ENCODE measurements around the gene ADAMTS18. TPM values are rescaled to one million over a fixed set of nuclear protein-coding genes. Genes with fewer than 3 reads are reported as not detected.

ADAMTS18 gene
- total and polyA plus RNA-seq, 2 donors (not counting 1 experiment from before 2014, with no cell fraction given): not detected

DNA sequence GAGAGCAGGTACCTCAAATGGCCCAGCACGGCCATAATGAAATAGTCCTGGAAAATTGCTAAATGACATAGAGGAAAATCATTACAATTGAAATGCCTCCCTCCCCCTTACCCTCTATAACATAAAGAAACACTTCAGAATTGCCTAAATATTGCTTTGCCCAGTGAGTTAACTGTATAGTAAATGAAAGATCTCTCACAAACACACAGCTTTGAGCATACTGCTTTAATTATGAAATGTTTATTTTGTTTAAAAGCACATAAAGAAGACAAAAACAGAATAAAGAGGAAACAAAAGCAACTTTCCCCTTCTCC lies 9.3 kb upstream of the ADAMTS18 start:
- no peak for DNase-seq (ENCODE audit: low read depth in 2 of 2)
- Histone ChIP-seq H3K9me3 (ENCODE audit: control insufficient read depth, insufficient read depth, low read depth, low read length) (no peaks in the 10 kb centered on the region), H4K20me1 (ENCODE audit: control insufficient read depth, extremely low read depth, insufficient read depth, low read length) (no peaks in the 10 kb centered on the region), H3K4me1 (ENCODE audit: control insufficient read depth, extremely low read depth, insufficient read depth, low read length) (no peaks in the 10 kb centered on the region), H3K4me2 (ENCODE audit: extremely low read depth, insufficient read depth, low read length) (no peak overlapping the region), H3K79me2 (ENCODE audit: control insufficient read depth, insufficient read depth, low read length) (no peaks in the 10 kb centered on the region), H3K9ac (ENCODE audit: insufficient read depth, low read length) (no peak overlapping the region), H3K27me3 (ENCODE audit: control insufficient read depth, insufficient read depth, low read length) (no peaks in the 10 kb centered on the region), H3K36me3 (ENCODE audit: control insufficient read depth, insufficient read depth, low read length) (no peaks in the 10 kb centered on the region), H3K27ac (ENCODE audit: insufficient read depth, low read length) (no peak overlapping the region), H3K4me3 (replicated peaks in 1 of 4; ENCODE audit: control extremely low read depth in 1 of 4, insufficient read depth in 1 of 4, low read depth in 3 of 4, low read length in 4 of 4) (no peak overlapping the region), H2AFZ (ENCODE audit: low read length) (no peak overlapping the region)
- TF ChIP-seq EZH2 (IDR thresholded peaks at IDR 0.05; ENCODE audit: low read length, missing control alignments): no peak
- TF ChIP-seq, protein P1, sequence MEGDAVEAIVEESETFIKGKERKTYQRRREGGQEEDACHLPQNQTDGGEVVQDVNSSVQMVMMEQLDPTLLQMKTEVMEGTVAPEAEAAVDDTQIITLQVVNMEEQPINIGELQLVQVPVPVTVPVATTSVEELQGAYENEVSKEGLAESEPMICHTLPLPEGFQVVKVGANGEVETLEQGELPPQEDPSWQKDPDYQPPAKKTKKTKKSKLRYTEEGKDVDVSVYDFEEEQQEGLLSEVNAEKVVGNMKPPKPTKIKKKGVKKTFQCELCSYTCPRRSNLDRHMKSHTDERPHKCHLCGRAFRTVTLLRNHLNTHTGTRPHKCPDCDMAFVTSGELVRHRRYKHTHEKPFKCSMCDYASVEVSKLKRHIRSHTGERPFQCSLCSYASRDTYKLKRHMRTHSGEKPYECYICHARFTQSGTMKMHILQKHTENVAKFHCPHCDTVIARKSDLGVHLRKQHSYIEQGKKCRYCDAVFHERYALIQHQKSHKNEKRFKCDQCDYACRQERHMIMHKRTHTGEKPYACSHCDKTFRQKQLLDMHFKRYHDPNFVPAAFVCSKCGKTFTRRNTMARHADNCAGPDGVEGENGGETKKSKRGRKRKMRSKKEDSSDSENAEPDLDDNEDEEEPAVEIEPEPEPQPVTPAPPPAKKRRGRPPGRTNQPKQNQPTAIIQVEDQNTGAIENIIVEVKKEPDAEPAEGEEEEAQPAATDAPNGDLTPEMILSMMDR (conservative IDR thresholded peaks at IDR 0.05 in 1 of 2, IDR thresholded peaks at IDR 0.05 in 1 of 2; ENCODE audit: low read depth in 1 of 2, low read length in 2 of 2): no peak

DNA sequence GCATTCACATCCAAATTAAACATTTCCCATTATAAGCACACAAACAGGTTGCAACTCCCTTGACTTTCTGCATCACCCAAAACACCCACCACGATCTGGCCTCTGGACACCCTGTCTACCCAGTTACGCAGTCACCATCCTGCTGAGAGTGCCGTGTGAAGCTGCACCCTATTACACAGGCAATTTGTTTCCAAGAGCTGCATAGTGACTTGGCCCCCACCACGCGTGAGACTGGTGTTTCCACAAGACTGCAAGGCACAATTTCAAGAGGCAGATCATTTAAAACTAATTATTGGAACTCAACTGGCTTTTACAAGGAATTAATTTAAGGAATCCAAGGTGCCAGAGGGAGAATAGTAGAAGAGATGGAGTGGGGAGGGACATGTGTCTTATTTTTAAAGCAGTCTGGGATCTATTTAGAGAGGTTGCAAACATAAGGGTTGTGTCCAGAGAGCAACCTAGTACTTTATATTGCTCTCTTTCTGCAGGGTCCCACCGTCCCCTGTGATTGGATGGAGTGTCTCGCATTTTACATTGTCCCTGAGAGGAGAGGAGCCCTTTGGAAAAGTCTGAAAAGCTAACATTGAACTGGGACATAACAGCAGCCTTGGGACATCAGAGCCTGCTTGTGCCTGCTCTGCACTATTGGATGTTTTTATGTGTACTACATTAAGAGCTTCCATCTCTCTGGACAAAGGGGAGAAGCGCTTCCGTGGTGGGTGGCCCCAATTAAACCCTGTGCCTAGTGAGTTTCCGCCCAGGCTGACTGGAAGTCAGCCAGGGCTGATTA lies 8.7 kb upstream of the ADAMTS18 start:
- Histone ChIP-seq H3K4me3 (replicated peaks in 1 of 4; ENCODE audit: control extremely low read depth in 1 of 4, insufficient read depth in 1 of 4, low read depth in 3 of 4, low read length in 4 of 4) (no peak overlapping the region), H3K79me2 (ENCODE audit: control insufficient read depth, insufficient read depth, low read length) (no peaks in the 10 kb centered on the region), H3K27me3 (ENCODE audit: control insufficient read depth, insufficient read depth, low read length) (no peaks in the 10 kb centered on the region), H3K4me2 (ENCODE audit: extremely low read depth, insufficient read depth, low read length) (no peak overlapping the region), H3K9ac (ENCODE audit: insufficient read depth, low read length) (no peak overlapping the region), H2AFZ (ENCODE audit: low read length) (no peak overlapping the region), H3K36me3 (ENCODE audit: control insufficient read depth, insufficient read depth, low read length) (no peaks in the 10 kb centered on the region), H3K9me3 (ENCODE audit: control insufficient read depth, insufficient read depth, low read depth, low read length) (no peaks in the 10 kb centered on the region), H3K4me1 (ENCODE audit: control insufficient read depth, extremely low read depth, insufficient read depth, low read length) (no peaks in the 10 kb centered on the region), H3K27ac (ENCODE audit: insufficient read depth, low read length) (no peak overlapping the region), H4K20me1 (ENCODE audit: control insufficient read depth, extremely low read depth, insufficient read depth, low read length) (no peaks in the 10 kb centered on the region)
- no peak for TF ChIP-seq EZH2 (IDR thresholded peaks at IDR 0.05; ENCODE audit: low read length, missing control alignments)
- TF ChIP-seq, protein P1 (conservative IDR thresholded peaks at IDR 0.05 in 1 of 2, IDR thresholded peaks at IDR 0.05 in 1 of 2; ENCODE audit: low read depth in 1 of 2, low read length in 2 of 2): no peak
- DNase-seq (ENCODE audit: low read depth in 2 of 2): no peak

DNA sequence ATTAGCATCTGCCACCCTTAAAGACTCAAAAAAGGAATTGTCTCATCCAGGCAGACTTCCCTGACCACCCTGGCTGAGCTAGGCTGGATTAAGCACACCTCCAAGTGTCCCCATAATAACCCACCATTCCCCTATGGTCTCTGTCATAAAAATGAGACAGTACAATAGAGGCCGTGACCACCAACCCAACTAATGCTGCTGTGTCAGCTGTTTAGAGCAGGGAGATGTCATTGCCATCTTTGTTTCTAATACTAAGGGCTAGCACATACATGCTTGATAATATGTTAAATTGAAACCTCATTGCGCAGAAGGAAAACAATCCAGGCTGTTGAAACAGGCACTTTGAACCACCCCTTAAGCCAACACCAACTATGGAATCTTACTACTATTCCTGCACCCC lies 7.2 kb upstream of the ADAMTS18 start:
- Histone ChIP-seq H3K27me3 (ENCODE audit: control insufficient read depth, insufficient read depth, low read length) (no peaks in the 10 kb centered on the region), H3K27ac (ENCODE audit: insufficient read depth, low read length) (no peak overlapping the region), H3K36me3 (ENCODE audit: control insufficient read depth, insufficient read depth, low read length) (no peaks in the 10 kb centered on the region)

More for the DNA sequence above, 7.2 kb upstream of the ADAMTS18 start:
- Histone ChIP-seq H4K20me1 (ENCODE audit: control insufficient read depth, extremely low read depth, insufficient read depth, low read length) (no peaks in the 10 kb centered on the region), H3K9me3 (ENCODE audit: control insufficient read depth, insufficient read depth, low read depth, low read length) (no peaks in the 10 kb centered on the region), H3K9ac (ENCODE audit: insufficient read depth, low read length) (no peak overlapping the region), H3K79me2 (ENCODE audit: control insufficient read depth, insufficient read depth, low read length) (no peaks in the 10 kb centered on the region), H3K4me3 (replicated peaks in 1 of 4; ENCODE audit: control extremely low read depth in 1 of 4, insufficient read depth in 1 of 4, low read depth in 3 of 4, low read length in 4 of 4) (no peak overlapping the region), H3K4me2 (ENCODE audit: extremely low read depth, insufficient read depth, low read length) (no peak overlapping the region), H2AFZ (ENCODE audit: low read length) (no peak overlapping the region), H3K4me1 (ENCODE audit: control insufficient read depth, extremely low read depth, insufficient read depth, low read length) (no peaks in the 10 kb centered on the region)
- no peak for TF ChIP-seq EZH2 (IDR thresholded peaks at IDR 0.05; ENCODE audit: low read length, missing control alignments)
- TF ChIP-seq, protein P1 (conservative IDR thresholded peaks at IDR 0.05 in 1 of 2, IDR thresholded peaks at IDR 0.05 in 1 of 2; ENCODE audit: low read depth in 1 of 2, low read length in 2 of 2): no peak
- no peak for DNase-seq (ENCODE audit: low read depth in 2 of 2)
